Left renal pelvis (tissue), 4 donors: ENCODE results near the gene TAF1A. TPM values are rescaled to one million over a fixed set of nuclear protein-coding genes. Genes with fewer than 3 reads are reported as not detected.
"Not testable (repeated sequence)": the region's sequence is repeated elsewhere in the genome, so short reads cannot be mapped to it uniquely, and the experiment has no call there.

Experiments used
- DNase-seq, 4 donors: peaks; one replicate each; pipeline ENCODE4 v3.0.0-alpha.2; 2013; ENCODE audit warnings: low read depth in 4 of 4, low spot score in 3 of 4
- polyA plus RNA-seq, 4 donors: library from polyadenylated mRNA; unstranded; fragments of 120-200 nt; gene quantifications; one replicate each; pipeline ENCODE4 v1.2.1, GENCODE V29; 2013; ENCODE audit not compliant: insufficient read length in 4 of 4

Gene TAF1A
- 10 to 100 TPM; 14.7 to 19.2 (median 16.0) TPM for polyA plus RNA-seq

GRCh38 chr1:222589462-222590302 lies at the start of gene TAF1A:
TAF1A (minus strand) TSS chr1:222589933.
- peak; percentile 70 to 79 (median 76) for DNase-seq

GRCh38 chr1:222634180-222635013 lies 44.7 kb upstream of the TAF1A start:
- peak; percentile 69 to 87 (median 78) for DNase-seq

- DNase-seq, result no peak
These were observed 43.0 kb upstream of the TAF1A start for GRCh38 chr1:222632749-222633148.

DNA sequence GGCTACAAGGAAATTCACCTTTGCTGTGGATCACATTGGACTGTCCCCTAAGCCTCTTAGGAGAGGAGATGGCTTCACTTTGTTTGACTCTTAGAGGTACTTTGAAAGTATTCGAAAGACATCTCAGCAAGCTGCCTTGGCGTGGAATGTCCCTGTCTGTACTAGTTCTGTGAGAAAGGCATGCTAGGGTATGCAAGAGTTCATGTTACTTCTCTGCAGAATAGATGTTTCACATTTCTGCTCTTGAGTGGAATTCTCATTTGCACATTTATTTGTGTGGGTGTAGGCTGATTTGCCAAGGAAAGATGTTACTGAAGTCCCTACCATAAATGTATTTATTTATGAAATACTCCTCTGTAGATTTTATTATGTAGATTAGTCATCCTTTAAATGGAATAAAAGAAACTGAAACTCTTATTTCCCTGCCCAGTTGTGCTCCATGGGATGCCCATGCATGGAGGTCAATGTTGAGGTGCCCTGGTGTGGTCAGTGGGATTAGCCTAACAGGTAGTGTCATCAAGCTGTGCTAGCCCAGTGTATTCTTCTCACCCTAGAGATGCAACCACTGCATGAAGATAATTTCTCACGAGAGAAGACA lies 42.0 kb upstream of the TAF1A start:
- no peak for DNase-seq

DNA sequence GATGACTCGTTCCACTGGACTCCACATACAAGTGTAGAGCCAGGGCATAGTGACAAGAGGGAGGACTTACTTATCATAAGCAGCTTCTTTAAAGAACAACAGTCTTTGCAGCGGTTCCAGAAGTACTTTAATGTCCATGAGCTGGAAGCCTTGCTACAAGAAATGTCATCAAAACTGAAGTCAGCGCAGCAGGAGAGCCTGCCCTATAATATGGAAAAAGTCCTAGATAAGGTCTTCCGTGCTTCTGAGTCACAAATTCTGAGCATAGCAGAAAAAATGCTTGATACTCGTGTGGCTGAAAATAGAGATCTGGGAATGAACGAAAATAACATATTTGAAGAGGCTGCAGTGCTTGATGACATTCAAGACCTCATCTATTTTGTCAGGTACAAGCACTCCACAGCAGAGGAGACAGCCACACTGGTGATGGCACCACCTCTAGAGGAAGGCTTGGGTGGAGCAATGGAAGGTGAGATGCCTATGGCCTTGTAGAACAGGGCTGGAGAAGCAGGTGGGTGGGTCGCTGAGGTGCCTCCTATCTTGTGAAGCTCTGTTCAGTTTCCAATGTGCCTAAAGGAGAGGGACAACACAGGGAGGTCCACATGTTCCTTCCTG lies 40.3 kb upstream of the TAF1A start:
- DNase-seq, result no peak

DNA sequence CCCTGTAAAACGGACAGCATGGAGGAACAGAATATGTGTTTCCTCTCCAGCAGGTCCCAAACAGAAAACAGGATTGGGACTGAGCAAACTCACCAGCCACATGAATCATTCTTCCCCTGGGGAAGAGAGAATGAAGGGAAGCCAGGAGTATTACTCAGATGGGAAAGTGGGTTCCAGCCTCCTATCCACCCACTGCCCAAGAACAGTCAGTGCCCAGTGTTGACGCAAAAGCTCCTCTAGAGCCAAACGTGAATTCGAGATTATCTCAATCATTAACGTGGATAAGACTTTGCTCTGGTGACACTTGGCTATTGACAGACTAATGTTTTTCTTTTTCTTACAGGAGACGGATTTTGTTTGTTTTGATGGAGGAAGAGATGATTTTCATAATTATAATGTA lies 37.5 kb upstream of the TAF1A start:
- DNase-seq, result no peak

DNA sequence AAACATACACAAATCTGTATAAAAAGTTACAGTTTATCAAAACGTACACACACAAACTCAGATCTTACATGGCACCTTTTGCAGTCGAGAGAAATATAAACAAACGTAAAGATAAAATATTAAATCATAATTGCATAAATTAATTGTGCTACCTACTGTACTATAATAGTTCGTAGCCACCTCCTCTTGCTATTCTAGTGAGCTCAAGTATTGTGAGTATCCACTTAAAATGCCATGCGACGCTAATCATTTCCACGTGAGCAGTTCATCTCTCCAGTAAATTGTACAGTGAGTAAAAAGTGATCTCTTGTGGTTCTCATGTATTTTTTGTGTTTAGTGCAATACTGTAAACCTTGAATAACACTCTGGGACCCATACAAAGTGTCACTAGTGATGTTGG lies 34.5 kb upstream of the TAF1A start:
- no peak for DNase-seq

GRCh38 chr1:222623458-222623857 lies 33.7 kb upstream of the TAF1A start:
- DNase-seq, result no peak

DNA sequence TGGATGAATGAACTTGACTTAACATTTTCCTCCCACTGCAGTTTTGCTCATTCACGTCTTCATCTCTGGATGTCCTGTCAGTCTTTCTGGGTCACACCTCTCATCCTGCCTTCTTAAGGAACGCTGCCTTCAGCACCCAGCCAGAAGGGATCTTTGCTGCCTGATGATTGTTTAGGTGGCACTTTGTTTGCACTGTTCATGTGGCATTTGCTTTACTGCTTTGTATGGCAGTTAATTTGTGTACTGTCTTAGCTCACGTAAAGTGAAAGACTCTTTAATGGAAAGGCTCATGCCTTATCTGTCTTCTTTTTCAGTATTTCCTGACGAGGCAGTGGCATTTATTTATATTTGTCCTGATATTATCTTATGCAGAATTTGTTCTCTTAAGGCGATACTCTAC lies 33.0 kb upstream of the TAF1A start:
- no peak for DNase-seq

DNA sequence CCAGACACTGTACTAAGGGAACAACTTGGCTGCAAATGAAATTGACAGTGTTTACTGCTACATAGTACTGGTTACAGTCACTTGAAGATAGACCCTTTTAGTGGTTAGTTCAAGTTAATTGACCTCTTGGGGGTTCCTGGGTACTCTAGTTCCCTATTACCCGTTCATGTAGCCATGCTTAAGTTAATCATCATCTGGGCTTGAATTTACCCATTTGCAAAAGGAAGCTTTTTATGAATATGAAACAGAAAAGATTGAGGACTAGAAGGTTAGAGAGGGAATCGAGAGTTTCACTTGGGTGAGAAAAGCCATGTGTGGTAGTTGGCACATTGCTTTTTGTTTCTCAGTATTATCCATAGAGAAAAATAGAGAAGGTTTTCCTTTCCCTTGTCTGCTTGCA lies 30.8 kb upstream of the TAF1A start:
- DNase-seq, result no peak

- no peak for DNase-seq
These were observed 29.3 kb upstream of the TAF1A start for GRCh38 chr1:222618880-222619596.

DNA sequence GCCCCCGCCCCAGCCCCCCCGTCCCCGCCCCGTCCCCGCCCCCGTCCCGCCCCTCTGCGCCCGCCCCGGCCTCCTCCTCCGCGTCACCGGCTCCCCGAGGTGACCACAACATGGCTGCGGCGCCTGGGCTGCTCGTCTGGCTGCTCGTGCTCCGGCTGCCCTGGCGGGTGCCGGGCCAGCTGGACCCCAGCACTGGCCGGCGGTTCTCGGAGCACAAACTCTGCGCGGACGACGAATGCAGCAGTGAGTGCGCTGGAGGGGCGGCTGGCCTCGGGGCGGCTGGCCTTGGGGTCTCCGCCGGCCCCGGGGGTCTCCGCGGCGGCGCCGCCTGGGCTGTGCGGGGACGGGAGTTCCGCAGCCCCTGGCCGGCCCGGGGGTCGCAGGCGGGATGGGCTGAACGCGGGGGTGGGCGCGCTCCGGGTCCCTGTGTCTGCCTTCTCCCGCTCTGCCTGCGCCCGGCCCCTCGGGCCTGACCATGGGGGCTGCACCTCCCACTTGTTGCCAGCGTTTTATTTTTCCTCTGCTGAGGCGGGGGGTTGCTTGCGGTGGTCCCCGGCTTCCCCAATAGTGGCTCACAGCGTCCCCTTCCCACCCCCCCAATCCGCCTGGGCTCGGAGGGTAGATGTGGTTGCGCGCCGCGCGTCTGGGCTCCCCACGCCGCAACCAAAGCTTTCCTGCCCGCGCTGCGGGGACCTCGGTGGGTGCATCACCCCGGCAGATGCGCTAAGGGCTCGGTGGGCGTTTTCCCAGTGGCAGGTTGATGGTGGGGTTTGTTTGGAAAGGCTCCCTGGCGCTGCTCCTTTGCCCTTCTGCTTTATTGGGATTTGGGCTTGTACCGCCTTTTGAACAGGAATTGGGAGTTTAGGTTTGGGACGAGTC lies 28.5 kb upstream of the TAF1A start, which contains the start of gene MIA3:
Gene MIA3, plus strand, starts transcription at position 97 of the 879 bp plus-strand sequence. Its CDS starts 14 bp downstream, at position 111.
- DNase-seq, result peak in 1 of 4 donors; percentile 45

DNA sequence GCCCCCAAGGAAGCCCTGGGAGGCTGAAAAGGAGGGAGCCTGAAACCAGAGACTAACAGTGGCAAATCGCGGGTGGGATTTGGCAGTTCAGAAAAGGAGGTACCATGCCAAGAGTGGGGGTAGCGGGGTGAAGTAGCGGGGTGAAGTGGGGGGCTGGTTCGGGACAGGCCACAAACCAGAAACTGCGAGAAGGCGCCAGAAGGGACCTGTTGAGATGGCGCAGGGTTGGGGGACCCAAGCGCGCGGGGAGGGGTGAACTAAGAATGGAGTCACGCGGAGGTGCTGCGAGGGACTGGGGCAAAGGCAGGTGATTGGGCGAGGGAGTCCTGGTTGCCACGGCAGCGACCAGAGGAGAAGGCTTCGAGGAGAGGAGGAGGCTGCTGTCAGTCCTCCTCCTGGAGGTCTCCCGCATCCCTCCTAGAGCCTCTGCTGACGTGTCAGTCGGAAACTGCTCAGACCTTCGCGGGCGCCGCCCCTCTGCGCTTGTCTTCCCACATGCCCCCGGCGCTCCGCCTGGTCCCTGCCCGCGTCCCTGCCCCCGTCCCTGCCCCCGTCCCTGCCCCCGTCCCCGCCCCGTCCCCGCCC lies 27.7 kb upstream of the TAF1A start:
- peak; percentile 71 to 77 (median 74) for DNase-seq

GRCh38 chr1:222616525-222616924 lies 26.8 kb upstream of the TAF1A start:
- DNase-seq, result peak in 1 of 4 donors; percentile 7

DNA sequence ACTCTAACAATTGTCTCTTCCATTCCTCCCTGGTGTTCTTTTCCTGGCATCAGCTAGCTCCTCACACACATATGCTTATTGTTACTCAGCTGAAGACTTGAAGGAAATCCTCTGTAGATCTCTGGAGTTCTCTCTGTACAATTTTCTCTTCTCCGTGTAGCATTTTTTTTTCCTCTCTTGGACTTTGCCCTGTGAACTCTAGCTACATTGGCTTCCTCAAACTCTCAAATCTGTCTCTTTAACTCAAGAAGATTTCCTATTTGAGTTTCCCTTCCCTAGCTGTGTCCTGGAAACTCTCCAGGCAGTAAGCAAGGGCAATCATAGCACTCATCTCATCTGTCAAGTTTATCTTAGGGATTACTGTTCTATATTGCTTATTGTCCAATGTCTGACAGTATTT lies 23.9 kb upstream of the TAF1A start:
- DNase-seq, result no peak

DNA sequence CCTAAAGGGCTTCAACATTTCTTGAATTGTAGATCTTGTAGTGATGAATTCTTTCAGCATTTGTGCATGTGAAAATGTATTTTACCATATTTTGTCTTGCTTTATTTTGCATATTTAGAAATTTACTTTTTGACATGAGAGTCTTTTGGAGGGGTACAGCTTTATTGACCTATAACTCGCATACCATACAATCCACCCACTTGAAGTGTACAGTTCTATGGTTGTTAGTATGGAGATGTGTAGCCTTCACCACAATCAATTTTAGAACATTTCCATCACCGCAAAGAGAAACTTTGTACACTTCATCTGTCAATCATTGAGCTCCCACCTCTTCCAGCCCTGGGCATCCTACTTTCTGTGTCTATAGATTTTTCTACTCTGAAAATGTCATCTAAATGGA lies 21.0 kb upstream of the TAF1A start:
- DNase-seq, result no peak

GRCh38 chr1:222609111-222609510 lies 19.4 kb upstream of the TAF1A start:
- not testable (repeated sequence) for DNase-seq

DNA sequence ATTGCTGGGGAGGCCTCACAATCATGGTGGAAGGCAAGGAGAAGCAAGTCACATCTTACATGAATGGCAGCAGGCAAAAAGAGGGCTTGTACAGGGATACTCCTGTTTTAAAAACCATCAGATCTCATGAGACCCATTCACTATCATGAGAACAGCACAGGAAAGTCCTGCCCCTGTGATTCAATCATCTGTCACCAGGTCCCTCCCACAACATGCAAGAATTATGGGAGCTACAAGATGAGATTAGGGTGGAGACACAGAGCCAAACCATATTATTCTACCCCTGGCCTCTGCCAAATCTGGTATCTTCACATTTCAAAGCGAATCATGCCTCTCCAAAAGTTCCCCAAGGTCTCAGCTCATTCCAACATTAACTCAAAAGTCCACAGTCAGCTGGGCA lies 17.0 kb upstream of the TAF1A start:
- no peak for DNase-seq

- no peak for DNase-seq
These were observed 11.5 kb upstream of the TAF1A start for GRCh38 chr1:222601257-222601656.
